GM12891 (cell line): ENCODE results near the gene HOTAIR.

ENCODE experiments used
- PAX5 ChIP-seq: IDR thresholded peaks from 2 replicates; pipeline ENCODE4 v1.6.1; 2011; ENCODE audit warnings: low read length, moderate library complexity, mild to moderate bottlenecking; ENCODE audit not compliant: insufficient read depth, severe bottlenecking
- POLR2A ChIP-seq: IDR thresholded peaks from 2 replicates; pipeline ENCODE4 v1.6.1; 2011; ENCODE audit warnings: low read depth, low read length, control low read depth
- POLR2AphosphoS5 ChIP-seq: IDR thresholded peaks from 2 replicates; pipeline ENCODE4 v1.6.1; 2011; ENCODE audit warnings: low read depth, low read length, control low read depth
- POU2F2 ChIP-seq: IDR thresholded peaks from 2 replicates; pipeline ENCODE4 v1.6.1; 2011; ENCODE audit warnings: low read depth, mild to moderate bottlenecking, control low read depth, low read length, moderate library complexity
- SPI1 ChIP-seq: IDR thresholded peaks from 2 replicates; pipeline ENCODE4 v1.6.1; 2011; ENCODE audit warnings: low read depth, low read length, control low read depth
- TAF1 ChIP-seq: IDR thresholded peaks from 2 replicates; pipeline ENCODE4 v1.6.1; 2011; ENCODE audit warnings: low read depth, low read length, control low read depth

GRCh38 chr12:53971129-53971528, 3.6 kb downstream of the HOTAIR start:
- TF ChIP-seq POLR2A, result no peak
- no peak for TF ChIP-seq POLR2AphosphoS5
- no peak for TF ChIP-seq SPI1
- TF ChIP-seq TAF1, result no peak
- no peak for TF ChIP-seq PAX5
- no peak for TF ChIP-seq POU2F2
